Measurements from ENCODE around the gene PBX3. TPM values are rescaled to one million over a fixed set of nuclear protein-coding genes. Genes with fewer than 3 reads are reported as not detected.

PBX3 gene
- total RNA-seq, 1 experiment from 2014 or later: 39.0 TPM

- in situ Hi-C loops (cut with HindIII; ENCODE audit: low pct_unique_long_range_greater_than_20kb, low sequenced_read_pairs): no loop called here
- ATAC-seq: no peak
- no peaks in the 10 kb centered on the region for H3K9me3 ChIP-seq (ENCODE audit: control insufficient read depth, insufficient read depth, low read depth, low read length)
- CTCF ChIA-PET: no interaction called here
- no TSS peak for BruUV-seq (replicated peaks)
- H3K27me3 ChIP-seq (ENCODE audit: control insufficient read depth, insufficient read depth, low read length): no peaks in the 10 kb centered on the region
- H3K4me3 ChIP-seq (ENCODE audit: low read depth in 2 of 2, low read length in 2 of 2): no peak overlapping the region
- H3K27ac ChIP-seq (ENCODE audit: low read length): no peak overlapping the region; the same call in 1 of the 2 replicates
- no peak for DNase-seq (ENCODE audit: low read depth, low spot score)
- no peaks in the 10 kb centered on the region for H3K36me3 ChIP-seq (ENCODE audit: control insufficient read depth, insufficient read depth, low read length)
- TF ChIP-seq REST (IDR thresholded peaks at IDR 0.05; ENCODE audit: insufficient read depth in 1 of 2, low read depth in 2 of 2, low read length in 1 of 2): no peak
- no peak for TF ChIP-seq SIN3A (IDR thresholded peaks at IDR 0.05; ENCODE audit: borderline replicate concordance, insufficient read depth, low read depth, low read length)
- TF ChIP-seq TCF7L2 (IDR thresholded peaks at IDR 0.05; ENCODE audit: low read depth, low read length): no peak
- TF ChIP-seq CTCF (IDR thresholded peaks at IDR 0.05): no peak
- TF ChIP-seq POLR2AphosphoS5 (IDR thresholded peaks at IDR 0.05; ENCODE audit: low read depth, low read length): no peak
- POLR2A ChIA-PET: no interaction called here
- peaks cover 25% of the 10 kb centered on the region for H3K4me1 ChIP-seq (ENCODE audit: control insufficient read depth, insufficient read depth, low read length)
- intact Hi-C loops (cut with micrococcal nuclease; ENCODE audit: unreplicated experiment): no loop called here
Observed at GRCh38 chr9:125906893-125907292, 159.7 kb downstream of the PBX3 start.

GRCh38 chr9:125908136-125908535 is 161.0 kb downstream of the PBX3 start:
- ChIA-PET CTCF (no interaction called here), POLR2A (no interaction called here)
- in situ Hi-C loops (cut with HindIII; ENCODE audit: low pct_unique_long_range_greater_than_20kb, low sequenced_read_pairs) (no loop called here), intact Hi-C loops (cut with micrococcal nuclease; ENCODE audit: unreplicated experiment) (no loop called here)
- no peak overlapping the region; the same call in 1 of the 2 replicates for H3K27ac ChIP-seq (ENCODE audit: low read length)
- H3K4me3 ChIP-seq (ENCODE audit: low read depth in 2 of 2, low read length in 2 of 2): no peak overlapping the region
- TF ChIP-seq REST (IDR thresholded peaks at IDR 0.05; ENCODE audit: insufficient read depth in 1 of 2, low read depth in 2 of 2, low read length in 1 of 2) (no peak), CTCF (IDR thresholded peaks at IDR 0.05) (no peak), SIN3A (IDR thresholded peaks at IDR 0.05; ENCODE audit: borderline replicate concordance, insufficient read depth, low read depth, low read length) (no peak), TCF7L2 (IDR thresholded peaks at IDR 0.05; ENCODE audit: low read depth, low read length) (no peak), POLR2AphosphoS5 (IDR thresholded peaks at IDR 0.05; ENCODE audit: low read depth, low read length) (no peak)
- no peaks in the 10 kb centered on the region for H3K9me3 ChIP-seq (ENCODE audit: control insufficient read depth, insufficient read depth, low read depth, low read length)
- no peaks in the 10 kb centered on the region for H3K36me3 ChIP-seq (ENCODE audit: control insufficient read depth, insufficient read depth, low read length)
- no peak for DNase-seq (ENCODE audit: low read depth, low spot score)
- BruUV-seq (replicated peaks): no TSS peak
- no peaks in the 10 kb centered on the region for H3K27me3 ChIP-seq (ENCODE audit: control insufficient read depth, insufficient read depth, low read length)
- peaks cover 24% of the 10 kb centered on the region for H3K4me1 ChIP-seq (ENCODE audit: control insufficient read depth, insufficient read depth, low read length)
- ATAC-seq: no peak
